Measurements from ENCODE around the gene RPS15.
"Not testable (repeated sequence)": the region's sequence is repeated elsewhere in the genome, so short reads cannot be mapped to it uniquely, and the experiment has no call there.

The RPS15 gene

GRCh38 chr19:1418496-1418775 is 19.8 kb upstream of the RPS15 start:
- H3K27ac ChIP-seq (ENCODE audit: low read depth, low read length): peak overlapping the region; percentile 60

GRCh38 chr19:1418951-1419738 is 19.1 kb upstream of the RPS15 start:
- no peaks in the 10 kb centered on the region for H3K27me3 ChIP-seq (ENCODE audit: control insufficient read depth, insufficient read depth, low read length)
- H3K4me3 ChIP-seq (ENCODE audit: low read length): no peak overlapping the region
- no peak overlapping the region for H3K9ac ChIP-seq (ENCODE audit: low read length)
- H3K27ac ChIP-seq (ENCODE audit: low read depth, low read length): no peak overlapping the region
- H3K4me1 ChIP-seq (ENCODE audit: control insufficient read depth, insufficient read depth, low read length): peaks cover 26% of the 10 kb centered on the region
- H3K36me3 ChIP-seq (ENCODE audit: control insufficient read depth, insufficient read depth, low read length): peaks cover 30% of the 10 kb centered on the region

More at GRCh38 chr19:1418496-1418775, 19.8 kb upstream of the RPS15 start:
- Histone ChIP-seq H3K9ac (ENCODE audit: low read length) (no peak overlapping the region), H3K27me3 (ENCODE audit: control insufficient read depth, insufficient read depth, low read length) (no peaks in the 10 kb centered on the region), H3K4me3 (ENCODE audit: low read length) (no peak overlapping the region), H3K4me1 (ENCODE audit: control insufficient read depth, insufficient read depth, low read length) (peaks cover 26% of the 10 kb centered on the region), H3K36me3 (ENCODE audit: control insufficient read depth, insufficient read depth, low read length) (peaks cover 24% of the 10 kb centered on the region)

- Histone ChIP-seq H3K4me1 (ENCODE audit: control insufficient read depth, insufficient read depth, low read length) (peaks cover 23% of the 10 kb centered on the region), H3K36me3 (ENCODE audit: control insufficient read depth, insufficient read depth, low read length) (peaks cover 32% of the 10 kb centered on the region)
- H3K9ac ChIP-seq (ENCODE audit: low read length); H3K4me3 ChIP-seq (ENCODE audit: low read length); H3K27me3 ChIP-seq (ENCODE audit: control insufficient read depth, insufficient read depth, low read length); H3K27ac ChIP-seq (ENCODE audit: low read depth, low read length): not testable (repeated sequence)
These were observed 18.1 kb upstream of the RPS15 start for GRCh38 chr19:1420085-1420484.

GRCh38 chr19:1420590-1420989 is 17.6 kb upstream of the RPS15 start:
- Histone ChIP-seq H3K4me3 (ENCODE audit: low read length) (no peak overlapping the region), H3K36me3 (ENCODE audit: control insufficient read depth, insufficient read depth, low read length) (peaks cover 37% of the 10 kb centered on the region), H3K9ac (ENCODE audit: low read length) (no peak overlapping the region), H3K27ac (ENCODE audit: low read depth, low read length) (no peak overlapping the region), H3K27me3 (ENCODE audit: control insufficient read depth, insufficient read depth, low read length) (no peaks in the 10 kb centered on the region), H3K4me1 (ENCODE audit: control insufficient read depth, insufficient read depth, low read length) (peaks cover 20% of the 10 kb centered on the region)

GRCh38 chr19:1421218-1421957 is 16.8 kb upstream of the RPS15 start:
- no peak overlapping the region for H3K9ac ChIP-seq (ENCODE audit: low read length)
- H3K27ac ChIP-seq (ENCODE audit: low read depth, low read length): peak overlapping the region; percentile 63
- H3K27me3 ChIP-seq (ENCODE audit: control insufficient read depth, insufficient read depth, low read length): no peaks in the 10 kb centered on the region
- peaks cover 12% of the 10 kb centered on the region for H3K4me1 ChIP-seq (ENCODE audit: control insufficient read depth, insufficient read depth, low read length)
- H3K4me3 ChIP-seq (ENCODE audit: low read length): no peak overlapping the region
- H3K36me3 ChIP-seq (ENCODE audit: control insufficient read depth, insufficient read depth, low read length): peaks cover 42% of the 10 kb centered on the region

GRCh38 chr19:1421958-1422305 is 16.3 kb upstream of the RPS15 start:
- peaks cover 42% of the 10 kb centered on the region for H3K36me3 ChIP-seq (ENCODE audit: control insufficient read depth, insufficient read depth, low read length)
- H3K4me3 ChIP-seq (ENCODE audit: low read length): no peak overlapping the region
- peaks cover 10% of the 10 kb centered on the region for H3K4me1 ChIP-seq (ENCODE audit: control insufficient read depth, insufficient read depth, low read length)
- no peaks in the 10 kb centered on the region for H3K27me3 ChIP-seq (ENCODE audit: control insufficient read depth, insufficient read depth, low read length)
- peak overlapping the region; percentile 63 for H3K27ac ChIP-seq (ENCODE audit: low read depth, low read length)
- no peak overlapping the region for H3K9ac ChIP-seq (ENCODE audit: low read length)

GRCh38 chr19:1422360-1422759 is 15.8 kb upstream of the RPS15 start:
- peaks cover 42% of the 10 kb centered on the region for H3K36me3 ChIP-seq (ENCODE audit: control insufficient read depth, insufficient read depth, low read length)

GRCh38 chr19:1422943-1423342 is 15.3 kb upstream of the RPS15 start:
- Histone ChIP-seq H3K36me3 (ENCODE audit: control insufficient read depth, insufficient read depth, low read length) (peaks cover 42% of the 10 kb centered on the region), H3K9ac (ENCODE audit: low read length) (no peak overlapping the region), H3K27ac (ENCODE audit: low read depth, low read length) (peak overlapping the region; percentile 33), H3K4me1 (ENCODE audit: control insufficient read depth, insufficient read depth, low read length) (peaks cover 7% of the 10 kb centered on the region), H3K4me3 (ENCODE audit: low read length) (no peak overlapping the region), H3K27me3 (ENCODE audit: control insufficient read depth, insufficient read depth, low read length) (no peaks in the 10 kb centered on the region)

More at GRCh38 chr19:1422360-1422759, 15.8 kb upstream of the RPS15 start:
- H3K4me1 ChIP-seq (ENCODE audit: control insufficient read depth, insufficient read depth, low read length): peaks cover 7% of the 10 kb centered on the region
- H3K4me3 ChIP-seq (ENCODE audit: low read length): no peak overlapping the region
- H3K27ac ChIP-seq (ENCODE audit: low read depth, low read length): peak overlapping the region; percentile 63
- no peaks in the 10 kb centered on the region for H3K27me3 ChIP-seq (ENCODE audit: control insufficient read depth, insufficient read depth, low read length)
- no peak overlapping the region for H3K9ac ChIP-seq (ENCODE audit: low read length)

GRCh38 chr19:1423436-1424191 is 14.6 kb upstream of the RPS15 start:
- Histone ChIP-seq H3K4me1 (ENCODE audit: control insufficient read depth, insufficient read depth, low read length) (peaks cover 7% of the 10 kb centered on the region), H3K4me3 (ENCODE audit: low read length) (no peak overlapping the region), H3K27ac (ENCODE audit: low read depth, low read length) (no peak overlapping the region), H3K9ac (ENCODE audit: low read length) (no peak overlapping the region), H3K27me3 (ENCODE audit: control insufficient read depth, insufficient read depth, low read length) (no peaks in the 10 kb centered on the region), H3K36me3 (ENCODE audit: control insufficient read depth, insufficient read depth, low read length) (peaks cover 44% of the 10 kb centered on the region)

- Histone ChIP-seq H3K27ac (ENCODE audit: low read depth, low read length) (no peak overlapping the region), H3K4me1 (ENCODE audit: control insufficient read depth, insufficient read depth, low read length) (peaks cover 7% of the 10 kb centered on the region), H3K4me3 (ENCODE audit: low read length) (no peak overlapping the region), H3K36me3 (ENCODE audit: control insufficient read depth, insufficient read depth, low read length) (peaks cover 42% of the 10 kb centered on the region), H3K27me3 (ENCODE audit: control insufficient read depth, insufficient read depth, low read length) (no peaks in the 10 kb centered on the region), H3K9ac (ENCODE audit: low read length) (no peak overlapping the region)
These were observed 13.8 kb upstream of the RPS15 start for GRCh38 chr19:1424192-1424955.

GRCh38 chr19:1425102-1425837 is 12.9 kb upstream of the RPS15 start:
- peaks cover 7% of the 10 kb centered on the region for H3K4me1 ChIP-seq (ENCODE audit: control insufficient read depth, insufficient read depth, low read length)
- no peak overlapping the region for H3K4me3 ChIP-seq (ENCODE audit: low read length)
- no peak overlapping the region for H3K9ac ChIP-seq (ENCODE audit: low read length)
- no peaks in the 10 kb centered on the region for H3K27me3 ChIP-seq (ENCODE audit: control insufficient read depth, insufficient read depth, low read length)
- H3K27ac ChIP-seq (ENCODE audit: low read depth, low read length): no peak overlapping the region
- H3K36me3 ChIP-seq (ENCODE audit: control insufficient read depth, insufficient read depth, low read length): peaks cover 47% of the 10 kb centered on the region

Measured in rectal smooth muscle tissue (tissue), 1 donor.